ENCODE results near the gene AGXT. TPM values are rescaled to one million over a fixed set of nuclear protein-coding genes. Genes with fewer than 3 reads are reported as not detected.

AGXT gene
- total RNA-seq, 1 experiment from 2014 or later = 0.36 TPM

DNA sequence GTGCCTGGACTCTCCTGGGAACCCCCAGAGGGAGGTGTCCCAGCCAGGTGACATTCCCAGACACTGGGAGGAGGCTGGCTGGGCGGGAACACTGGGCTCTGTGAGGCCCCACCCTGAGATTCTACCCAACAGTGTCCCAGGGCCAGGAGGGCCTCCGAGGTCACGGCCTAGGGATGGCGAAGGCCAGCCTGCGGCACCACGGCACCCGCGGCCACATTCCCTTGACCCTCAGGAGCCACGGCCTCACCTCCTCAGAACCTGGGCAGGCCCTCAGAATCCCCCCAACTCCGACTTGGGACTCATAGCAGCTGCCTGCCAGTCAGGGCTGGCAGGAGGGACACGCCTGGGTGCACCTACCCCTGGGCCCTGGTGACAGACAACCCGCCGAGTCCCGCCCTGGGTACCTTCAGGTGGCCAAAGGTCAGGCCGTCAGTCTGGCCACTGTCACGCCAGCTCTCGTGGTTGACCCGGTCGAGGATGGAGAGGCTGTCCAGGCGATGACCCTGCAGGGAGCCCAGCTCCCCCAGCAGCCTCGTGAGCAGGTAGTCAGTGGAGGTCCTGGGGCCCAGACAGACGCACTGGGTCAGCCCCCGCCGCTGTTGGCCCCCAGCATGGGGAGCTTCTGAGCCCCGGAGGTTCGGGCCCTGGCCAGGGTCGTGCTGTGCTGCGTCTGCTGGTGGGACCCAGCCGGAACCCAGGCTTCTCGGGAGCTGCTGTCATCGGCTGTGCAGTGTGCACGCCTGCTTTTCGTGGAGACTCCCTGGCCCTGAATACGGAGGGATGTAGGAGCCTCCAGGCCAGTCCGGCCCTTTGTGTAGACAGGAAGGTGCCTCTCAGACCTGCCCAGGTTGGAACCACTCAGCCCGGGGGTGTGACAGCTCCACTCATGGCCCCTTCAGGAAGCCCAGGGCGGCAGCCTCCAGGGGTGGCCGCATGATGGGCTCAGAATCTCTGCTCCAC lies 21.3 kb downstream of the AGXT start:
- BruUV-seq (replicated peaks) = no TSS peak
- Histone ChIP-seq H3K9me3 (ENCODE audit: control insufficient read depth, insufficient read depth, low read depth, low read length) (no peaks in the 10 kb centered on the region), H3K4me3 (ENCODE audit: low read depth in 2 of 2, low read length in 2 of 2) (no peak overlapping the region), H3K36me3 (ENCODE audit: control insufficient read depth, insufficient read depth, low read length) (no peaks in the 10 kb centered on the region), H3K4me1 (ENCODE audit: control insufficient read depth, insufficient read depth, low read length) (peaks cover 6% of the 10 kb centered on the region), H3K27ac (ENCODE audit: low read length) (no peak overlapping the region), H3K27me3 (ENCODE audit: control insufficient read depth, insufficient read depth, low read length) (no peaks in the 10 kb centered on the region)
- POLR2A ChIA-PET = no interaction called here
- TF ChIP-seq, protein P1, sequence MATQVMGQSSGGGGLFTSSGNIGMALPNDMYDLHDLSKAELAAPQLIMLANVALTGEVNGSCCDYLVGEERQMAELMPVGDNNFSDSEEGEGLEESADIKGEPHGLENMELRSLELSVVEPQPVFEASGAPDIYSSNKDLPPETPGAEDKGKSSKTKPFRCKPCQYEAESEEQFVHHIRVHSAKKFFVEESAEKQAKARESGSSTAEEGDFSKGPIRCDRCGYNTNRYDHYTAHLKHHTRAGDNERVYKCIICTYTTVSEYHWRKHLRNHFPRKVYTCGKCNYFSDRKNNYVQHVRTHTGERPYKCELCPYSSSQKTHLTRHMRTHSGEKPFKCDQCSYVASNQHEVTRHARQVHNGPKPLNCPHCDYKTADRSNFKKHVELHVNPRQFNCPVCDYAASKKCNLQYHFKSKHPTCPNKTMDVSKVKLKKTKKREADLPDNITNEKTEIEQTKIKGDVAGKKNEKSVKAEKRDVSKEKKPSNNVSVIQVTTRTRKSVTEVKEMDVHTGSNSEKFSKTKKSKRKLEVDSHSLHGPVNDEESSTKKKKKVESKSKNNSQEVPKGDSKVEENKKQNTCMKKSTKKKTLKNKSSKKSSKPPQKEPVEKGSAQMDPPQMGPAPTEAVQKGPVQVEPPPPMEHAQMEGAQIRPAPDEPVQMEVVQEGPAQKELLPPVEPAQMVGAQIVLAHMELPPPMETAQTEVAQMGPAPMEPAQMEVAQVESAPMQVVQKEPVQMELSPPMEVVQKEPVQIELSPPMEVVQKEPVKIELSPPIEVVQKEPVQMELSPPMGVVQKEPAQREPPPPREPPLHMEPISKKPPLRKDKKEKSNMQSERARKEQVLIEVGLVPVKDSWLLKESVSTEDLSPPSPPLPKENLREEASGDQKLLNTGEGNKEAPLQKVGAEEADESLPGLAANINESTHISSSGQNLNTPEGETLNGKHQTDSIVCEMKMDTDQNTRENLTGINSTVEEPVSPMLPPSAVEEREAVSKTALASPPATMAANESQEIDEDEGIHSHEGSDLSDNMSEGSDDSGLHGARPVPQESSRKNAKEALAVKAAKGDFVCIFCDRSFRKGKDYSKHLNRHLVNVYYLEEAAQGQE (IDR thresholded peaks at IDR 0.05; ENCODE audit: insufficient read depth in 1 of 2, low read depth in 2 of 2, low read length in 1 of 2) = no peak
- no peak for TF ChIP-seq TCF7L2 (IDR thresholded peaks at IDR 0.05; ENCODE audit: low read depth, low read length)
- TF ChIP-seq POLR2AphosphoS5 (IDR thresholded peaks at IDR 0.05; ENCODE audit: low read depth, low read length) = no peak
- TF ChIP-seq, protein P2, sequence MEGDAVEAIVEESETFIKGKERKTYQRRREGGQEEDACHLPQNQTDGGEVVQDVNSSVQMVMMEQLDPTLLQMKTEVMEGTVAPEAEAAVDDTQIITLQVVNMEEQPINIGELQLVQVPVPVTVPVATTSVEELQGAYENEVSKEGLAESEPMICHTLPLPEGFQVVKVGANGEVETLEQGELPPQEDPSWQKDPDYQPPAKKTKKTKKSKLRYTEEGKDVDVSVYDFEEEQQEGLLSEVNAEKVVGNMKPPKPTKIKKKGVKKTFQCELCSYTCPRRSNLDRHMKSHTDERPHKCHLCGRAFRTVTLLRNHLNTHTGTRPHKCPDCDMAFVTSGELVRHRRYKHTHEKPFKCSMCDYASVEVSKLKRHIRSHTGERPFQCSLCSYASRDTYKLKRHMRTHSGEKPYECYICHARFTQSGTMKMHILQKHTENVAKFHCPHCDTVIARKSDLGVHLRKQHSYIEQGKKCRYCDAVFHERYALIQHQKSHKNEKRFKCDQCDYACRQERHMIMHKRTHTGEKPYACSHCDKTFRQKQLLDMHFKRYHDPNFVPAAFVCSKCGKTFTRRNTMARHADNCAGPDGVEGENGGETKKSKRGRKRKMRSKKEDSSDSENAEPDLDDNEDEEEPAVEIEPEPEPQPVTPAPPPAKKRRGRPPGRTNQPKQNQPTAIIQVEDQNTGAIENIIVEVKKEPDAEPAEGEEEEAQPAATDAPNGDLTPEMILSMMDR (IDR thresholded peaks at IDR 0.05) = no peak
- TF ChIP-seq SIN3A (IDR thresholded peaks at IDR 0.05; ENCODE audit: borderline replicate concordance, insufficient read depth, low read depth, low read length) = no peak
- intact Hi-C loops (cut with micrococcal nuclease; ENCODE audit: unreplicated experiment) = no loop called here
- ATAC-seq (no peak), DNase-seq (ENCODE audit: low read depth, low spot score) (no peak)
- in situ Hi-C loops (cut with HindIII; ENCODE audit: low pct_unique_long_range_greater_than_20kb, low sequenced_read_pairs) = no loop called here
- CTCF ChIA-PET = interaction anchor here (1.2 kb wide), 1 partner anchor 49 kb away, joined by 3 read pairs; no protein-coding TSS in a partner anchor

DNA sequence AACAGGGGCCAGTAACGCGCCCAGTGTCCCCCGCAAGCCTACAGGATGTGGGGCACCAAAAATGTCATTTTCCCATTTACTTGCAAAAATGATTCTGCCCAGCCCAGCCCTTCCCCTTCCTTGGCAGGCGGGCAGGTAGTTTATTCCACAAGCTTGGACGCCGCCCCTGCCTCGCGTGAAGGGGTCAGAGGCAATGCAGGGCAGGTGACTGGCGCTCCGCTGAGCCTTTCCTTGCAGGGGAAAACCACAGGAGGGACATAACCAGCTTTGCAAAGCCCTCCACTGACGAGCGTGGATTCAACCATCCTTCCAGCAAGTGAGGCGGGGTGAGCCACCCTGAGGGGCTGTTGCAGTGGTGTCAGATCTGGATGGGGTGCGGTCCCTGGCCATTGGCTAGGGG lies 22.1 kb downstream of the AGXT start:
- no peak overlapping the region for H3K27ac ChIP-seq (ENCODE audit: low read length)
- H3K36me3 ChIP-seq (ENCODE audit: control insufficient read depth, insufficient read depth, low read length) = no peaks in the 10 kb centered on the region
- DNase-seq (ENCODE audit: low read depth, low spot score) (no peak), ATAC-seq (no peak)
- in situ Hi-C loops (cut with HindIII; ENCODE audit: low pct_unique_long_range_greater_than_20kb, low sequenced_read_pairs) (no loop called here), intact Hi-C loops (cut with micrococcal nuclease; ENCODE audit: unreplicated experiment) (no loop called here)
- TF ChIP-seq, protein P1 (IDR thresholded peaks at IDR 0.05; ENCODE audit: insufficient read depth in 1 of 2, low read depth in 2 of 2, low read length in 1 of 2) = no peak
- TF ChIP-seq TCF7L2 (IDR thresholded peaks at IDR 0.05; ENCODE audit: low read depth, low read length) = no peak
- TF ChIP-seq POLR2AphosphoS5 (IDR thresholded peaks at IDR 0.05; ENCODE audit: low read depth, low read length) = no peak
- TF ChIP-seq, protein P2 (IDR thresholded peaks at IDR 0.05) = no peak
- TF ChIP-seq SIN3A (IDR thresholded peaks at IDR 0.05; ENCODE audit: borderline replicate concordance, insufficient read depth, low read depth, low read length) = no peak
- CTCF ChIA-PET = interaction anchor here (1.2 kb wide), 1 partner anchor 50 kb away, joined by 3 read pairs; no protein-coding TSS in a partner anchor
- POLR2A ChIA-PET = no interaction called here
- no peak overlapping the region for H3K4me3 ChIP-seq (ENCODE audit: low read depth in 2 of 2, low read length in 2 of 2)
- no TSS peak for BruUV-seq (replicated peaks)
- H3K27me3 ChIP-seq (ENCODE audit: control insufficient read depth, insufficient read depth, low read length) = no peaks in the 10 kb centered on the region
- peaks cover 6% of the 10 kb centered on the region for H3K4me1 ChIP-seq (ENCODE audit: control insufficient read depth, insufficient read depth, low read length)
- no peaks in the 10 kb centered on the region for H3K9me3 ChIP-seq (ENCODE audit: control insufficient read depth, insufficient read depth, low read depth, low read length)
